SU-DHL-6 (cell line): Measurements from ENCODE around the gene CPHXL2.

ENCODE experiments used
- EZH2phosphoT487 ChIP-seq: fragments of 200-600 bp; sonication (generic), shearing (Covaris generic); conservative IDR thresholded peaks from 2 replicates; pipeline ENCODE4 v1.6.1; 2018; ENCODE audit warnings: mild to moderate bottlenecking, antibody characterized with exemption, low read length, moderate library complexity, mixed read lengths
- TF ChIP-seq, protein P1 (sequence below): fragments of 200-600 bp; sonication (generic); IDR thresholded peaks from one replicate; pipeline ENCODE4 v1.5.1; 2017; ENCODE audit warnings: antibody characterized with exemption, mild to moderate bottlenecking, low read length, moderate library complexity; ENCODE audit not compliant: insufficient read depth, poor library complexity, severe bottlenecking

DNA sequence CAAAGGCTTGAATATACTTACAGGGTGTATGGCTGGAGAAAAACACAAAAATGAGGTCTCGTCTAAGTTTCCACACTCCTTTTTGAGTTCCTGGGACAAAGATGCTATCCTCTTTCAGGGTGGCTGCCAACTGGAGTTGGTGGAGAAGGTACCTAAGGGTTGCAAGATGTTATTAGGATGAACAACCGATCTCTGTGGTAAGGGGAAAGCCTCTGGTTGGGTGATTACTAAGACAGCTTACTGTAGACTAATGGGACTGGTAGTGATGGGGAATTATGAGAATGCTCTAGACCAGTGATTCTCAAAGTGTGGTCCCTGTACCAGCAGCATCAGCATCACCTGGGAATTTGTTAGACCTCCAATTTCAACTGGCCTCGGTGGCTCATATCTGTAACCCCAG is 59.7 kb downstream of the CPHXL2 start:
- TF ChIP-seq, protein P1, sequence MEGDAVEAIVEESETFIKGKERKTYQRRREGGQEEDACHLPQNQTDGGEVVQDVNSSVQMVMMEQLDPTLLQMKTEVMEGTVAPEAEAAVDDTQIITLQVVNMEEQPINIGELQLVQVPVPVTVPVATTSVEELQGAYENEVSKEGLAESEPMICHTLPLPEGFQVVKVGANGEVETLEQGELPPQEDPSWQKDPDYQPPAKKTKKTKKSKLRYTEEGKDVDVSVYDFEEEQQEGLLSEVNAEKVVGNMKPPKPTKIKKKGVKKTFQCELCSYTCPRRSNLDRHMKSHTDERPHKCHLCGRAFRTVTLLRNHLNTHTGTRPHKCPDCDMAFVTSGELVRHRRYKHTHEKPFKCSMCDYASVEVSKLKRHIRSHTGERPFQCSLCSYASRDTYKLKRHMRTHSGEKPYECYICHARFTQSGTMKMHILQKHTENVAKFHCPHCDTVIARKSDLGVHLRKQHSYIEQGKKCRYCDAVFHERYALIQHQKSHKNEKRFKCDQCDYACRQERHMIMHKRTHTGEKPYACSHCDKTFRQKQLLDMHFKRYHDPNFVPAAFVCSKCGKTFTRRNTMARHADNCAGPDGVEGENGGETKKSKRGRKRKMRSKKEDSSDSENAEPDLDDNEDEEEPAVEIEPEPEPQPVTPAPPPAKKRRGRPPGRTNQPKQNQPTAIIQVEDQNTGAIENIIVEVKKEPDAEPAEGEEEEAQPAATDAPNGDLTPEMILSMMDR = no peak
- TF ChIP-seq EZH2phosphoT487 = no peak
